NCI-H524 treated with DMSO at 0.1 percent for 48 hours (cell line): Measurements from ENCODE around the gene NAA30.

ENCODE experiments used
- DNase-seq: peaks from one replicate; lab custom pipeline; 2025; lab: John Stamatoyannopoulos, UW

The NAA30 gene

DNA sequence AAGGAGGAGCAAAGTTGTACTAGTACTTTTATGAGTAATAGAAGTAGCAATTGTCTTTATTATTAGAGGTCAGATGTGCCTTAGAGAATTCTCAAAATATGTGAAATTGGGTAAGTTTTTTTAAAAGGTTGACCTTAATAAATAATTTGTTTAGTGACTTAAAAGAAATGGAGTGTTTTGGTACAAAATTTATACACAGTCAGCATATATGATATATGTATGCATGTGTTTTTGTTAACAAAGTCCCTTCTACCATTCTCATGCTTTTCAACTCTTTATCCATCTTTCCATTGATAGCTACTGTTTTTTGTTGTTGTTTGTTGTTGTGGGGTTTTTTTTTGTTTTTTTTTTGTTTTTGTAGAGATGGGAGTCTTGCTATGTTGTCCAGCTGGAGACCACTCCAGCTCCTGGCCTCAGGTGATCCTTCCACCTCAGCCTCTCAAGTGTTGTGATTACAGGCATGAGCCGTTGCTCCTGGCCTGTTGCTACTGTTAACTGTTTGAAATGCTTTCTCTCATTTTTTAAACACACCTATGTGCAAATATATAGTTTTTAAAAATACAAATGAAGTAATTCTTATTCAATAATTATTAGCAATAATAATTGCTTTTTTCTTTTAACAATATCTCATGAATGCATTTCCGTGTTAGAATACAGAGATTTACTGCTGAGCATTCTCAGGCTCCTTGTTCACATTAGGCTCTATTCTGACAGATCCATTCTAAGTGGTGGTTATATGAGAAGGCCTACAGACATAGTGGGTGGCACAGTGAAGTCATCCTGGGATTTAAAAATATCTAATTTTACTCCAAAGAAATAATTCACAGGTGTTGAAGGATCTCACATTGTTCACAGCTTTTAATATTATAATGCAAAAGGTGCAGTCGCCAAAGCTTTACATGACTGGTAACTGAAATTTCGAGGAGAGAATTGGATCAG, 10.4 kb downstream of the NAA30 start:
- DNase-seq = no peak

DNA sequence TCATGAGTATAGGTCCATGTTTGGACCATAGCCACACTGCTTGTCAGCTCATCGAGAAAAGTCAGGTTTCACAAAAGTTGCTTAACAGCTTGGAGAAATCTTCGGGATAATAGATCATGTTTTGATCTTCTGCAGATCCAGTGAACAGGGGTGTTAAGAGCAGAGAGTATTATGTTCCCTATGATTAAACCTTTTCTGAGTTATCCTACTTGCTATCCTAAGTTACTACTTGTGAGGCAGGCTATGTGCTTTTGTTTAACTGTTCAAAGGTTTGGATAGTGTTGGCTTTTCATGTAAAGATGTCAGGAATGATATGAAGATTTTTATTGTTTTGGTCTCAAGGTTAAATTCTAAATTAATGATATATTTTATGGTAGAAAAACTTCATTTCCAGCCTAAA, 11.1 kb downstream of the NAA30 start:
- no peak for DNase-seq

DNA sequence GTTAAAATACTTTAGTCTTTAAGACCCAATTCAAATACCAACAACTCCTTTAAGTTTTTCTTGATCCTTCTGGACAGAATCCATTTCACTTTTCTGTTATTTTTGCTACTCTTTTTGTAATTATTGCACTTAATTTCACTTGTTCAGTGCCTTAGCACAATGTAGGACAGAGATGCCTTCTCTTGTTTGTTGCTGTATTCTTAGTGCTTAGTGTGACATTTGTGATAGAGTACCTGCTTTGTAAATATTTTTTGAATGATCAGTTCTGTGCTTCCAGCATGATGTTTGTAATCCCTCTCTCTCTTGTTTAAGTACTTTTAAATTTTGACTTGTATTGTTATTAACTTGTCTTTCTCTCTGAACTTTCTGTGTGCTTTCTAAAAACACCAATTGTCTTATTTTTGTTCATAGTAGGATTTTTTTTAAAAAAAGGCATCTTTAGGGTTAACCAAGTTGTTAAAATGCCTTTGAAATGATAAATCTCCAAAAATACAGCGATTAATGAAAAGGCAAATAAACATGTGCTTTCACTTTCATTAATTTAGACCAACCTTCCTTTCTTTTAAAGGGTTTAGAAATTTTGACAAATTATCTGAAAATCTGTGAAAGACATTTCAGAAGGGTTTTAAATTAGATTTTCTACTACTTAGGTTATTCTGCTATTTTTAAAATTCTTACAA, 11.9 kb downstream of the NAA30 start:
- DNase-seq = no peak

DNA sequence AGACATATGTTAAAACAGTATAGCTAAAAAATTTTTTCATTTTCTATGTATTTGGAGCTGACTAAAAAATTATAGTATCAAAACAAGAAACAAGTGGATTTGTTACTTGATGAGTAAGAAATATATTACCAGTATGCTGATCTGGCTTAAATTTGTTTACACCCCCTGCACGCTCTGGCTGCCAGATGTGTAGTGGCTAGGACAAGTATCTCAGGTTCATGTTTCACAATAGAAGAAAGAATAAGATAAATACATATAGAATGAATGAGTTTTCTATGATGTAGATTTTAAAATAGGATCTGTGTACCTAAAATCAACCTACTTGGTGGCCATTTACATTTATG, 13.1 kb downstream of the NAA30 start:
- DNase-seq = no peak

DNA sequence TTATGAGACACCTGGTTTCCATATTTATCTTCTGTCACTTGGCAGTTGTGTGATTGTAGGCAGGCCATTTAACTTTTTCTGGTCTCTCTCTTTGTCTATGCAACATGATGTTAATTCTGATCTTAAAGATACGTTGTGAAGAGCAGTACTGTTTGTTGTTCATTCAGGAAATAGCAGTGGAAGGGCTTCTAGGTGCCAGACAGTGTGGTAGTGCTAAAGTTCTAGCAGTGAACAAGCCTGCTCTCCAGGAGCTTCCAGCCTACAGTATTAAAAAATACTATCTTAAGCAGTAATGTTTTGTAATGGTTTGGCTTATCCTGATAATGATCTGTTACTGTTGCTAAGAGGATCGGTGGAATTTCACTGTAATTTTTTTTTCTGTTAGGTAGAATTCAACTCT, 15.2 kb downstream of the NAA30 start:
- no peak for DNase-seq

DNA sequence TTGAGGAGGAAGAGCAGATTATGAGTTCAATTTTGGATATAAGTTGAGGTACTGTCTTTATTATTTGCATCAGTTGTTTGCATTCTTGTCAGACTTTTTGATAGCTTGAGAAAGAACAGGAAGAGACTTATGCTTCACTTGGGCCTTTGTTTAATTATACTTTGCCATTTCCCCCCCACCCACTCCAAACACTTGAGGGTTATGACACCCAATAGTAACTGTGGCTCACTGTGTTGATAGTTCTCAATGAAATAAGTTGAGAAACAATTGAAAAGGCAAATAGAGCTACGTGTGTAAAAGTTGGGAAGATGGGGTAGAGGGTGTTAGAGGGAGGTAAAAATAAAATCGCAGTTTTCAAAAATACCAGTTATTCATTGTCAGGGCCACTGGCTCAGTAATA, 17.7 kb downstream of the NAA30 start:
- DNase-seq = no peak

DNA sequence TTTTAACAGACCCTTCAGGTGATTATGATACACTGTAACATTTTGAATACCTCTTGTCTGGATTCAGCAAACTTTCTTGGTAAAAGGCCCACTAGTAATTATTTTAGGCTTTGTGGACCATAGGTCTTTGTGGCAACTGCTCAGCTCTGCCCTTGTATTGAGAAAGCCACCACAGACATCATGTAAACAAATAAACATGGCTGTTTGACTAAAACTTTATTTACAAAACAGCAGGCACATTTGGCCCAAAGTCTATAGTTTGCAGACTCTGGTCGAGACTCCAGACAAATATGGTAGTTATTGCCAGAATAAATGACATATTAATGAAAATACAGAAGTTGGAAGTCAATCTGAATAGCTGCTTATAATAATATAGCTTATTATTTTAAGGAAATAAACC, 18.2 kb downstream of the NAA30 start:
- DNase-seq = no peak

DNA sequence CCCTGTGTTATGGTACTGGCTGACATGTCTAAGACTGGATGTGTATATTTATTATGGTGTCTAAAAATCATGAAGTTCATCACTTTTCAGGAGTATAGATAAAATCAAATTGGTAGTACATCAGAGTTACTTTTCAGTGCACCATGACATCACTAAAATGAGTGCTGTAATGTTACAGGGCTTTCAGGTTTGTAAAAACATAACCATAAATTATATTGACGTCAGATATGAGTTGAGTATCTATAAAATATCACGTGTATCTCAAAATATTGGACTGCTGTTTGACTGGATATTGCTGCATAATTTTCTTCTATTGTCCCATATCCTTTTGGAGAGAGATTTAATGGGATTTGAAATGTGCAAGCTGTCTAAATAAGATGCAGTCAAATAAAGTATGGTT, 22.0 kb downstream of the NAA30 start:
- DNase-seq = no peak

DNA sequence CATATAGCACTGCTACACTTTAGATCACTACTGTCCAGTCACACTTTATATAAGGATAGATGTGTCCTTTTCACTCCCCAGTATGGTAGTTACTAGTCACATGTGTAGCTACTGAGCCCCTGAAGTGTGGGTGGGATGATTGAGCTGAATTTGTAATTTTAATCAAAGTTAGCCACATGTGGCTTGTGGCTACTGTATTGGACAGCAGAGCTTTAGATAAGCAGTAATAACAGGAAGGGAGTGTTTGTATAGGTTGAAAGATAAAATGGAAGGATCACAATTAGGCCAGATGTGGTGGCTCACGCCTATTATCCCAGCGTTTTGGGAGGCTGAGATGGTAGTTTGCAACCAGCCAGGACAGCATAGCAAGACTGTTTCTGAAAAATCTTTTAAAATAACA, 23.5 kb downstream of the NAA30 start:
- DNase-seq = no peak

DNA sequence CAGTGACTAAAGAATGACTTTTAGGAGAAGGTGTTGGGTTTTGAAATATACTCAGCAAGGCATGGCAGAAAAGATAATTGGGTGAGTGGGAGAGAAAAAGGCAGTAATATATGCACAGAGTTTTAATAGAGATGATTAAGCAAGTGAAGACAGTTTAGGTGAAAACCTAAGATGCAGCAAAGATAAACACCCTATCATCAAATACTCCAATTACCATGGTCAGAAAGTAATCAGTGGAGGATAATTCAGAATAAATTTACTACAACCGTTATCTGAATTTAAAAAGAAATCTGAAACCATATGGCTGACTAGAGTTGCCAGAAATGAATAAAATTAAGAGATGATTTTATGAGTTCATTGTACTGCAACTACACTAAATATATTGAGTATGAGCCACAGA, 26.8 kb downstream of the NAA30 start:
- no peak for DNase-seq

DNA sequence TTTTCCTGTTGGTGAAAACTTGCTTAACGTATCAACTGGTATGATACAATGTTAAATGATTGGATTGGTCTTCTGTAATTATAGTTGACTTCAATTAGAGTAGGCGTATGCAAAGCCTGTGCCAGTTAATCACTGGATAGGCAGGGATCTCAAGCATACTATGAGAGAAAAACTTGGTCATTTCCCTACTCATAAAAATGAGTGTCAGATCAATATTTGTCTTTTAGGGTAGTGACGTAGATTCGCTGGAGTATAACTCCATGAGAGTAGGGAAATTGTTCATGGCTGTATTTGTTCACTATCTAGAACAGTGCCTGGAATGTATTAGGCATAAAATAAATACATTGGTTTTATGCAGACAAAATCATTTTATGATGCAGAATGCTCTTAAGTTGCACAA, 28.6 kb downstream of the NAA30 start:
- DNase-seq = no peak

DNA sequence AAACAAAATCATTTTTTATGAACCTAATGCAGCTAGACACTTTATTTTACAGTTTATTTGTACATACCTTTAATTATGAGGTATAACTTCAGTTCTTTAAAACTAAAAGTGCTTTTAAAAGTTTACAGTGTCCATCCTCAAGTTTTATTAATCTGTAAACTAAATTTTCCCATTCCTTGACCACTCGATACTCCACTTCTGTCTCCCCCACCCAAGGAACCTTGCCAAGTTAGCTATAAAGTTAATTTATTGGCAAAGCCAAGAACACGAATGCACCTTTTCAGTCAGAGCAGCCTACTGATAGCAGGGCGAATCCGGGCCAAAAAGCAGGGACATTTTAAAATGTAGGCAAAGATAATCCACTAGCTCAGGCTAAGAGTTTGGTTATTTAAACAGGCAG, 29.6 kb downstream of the NAA30 start:
- no peak for DNase-seq

DNA sequence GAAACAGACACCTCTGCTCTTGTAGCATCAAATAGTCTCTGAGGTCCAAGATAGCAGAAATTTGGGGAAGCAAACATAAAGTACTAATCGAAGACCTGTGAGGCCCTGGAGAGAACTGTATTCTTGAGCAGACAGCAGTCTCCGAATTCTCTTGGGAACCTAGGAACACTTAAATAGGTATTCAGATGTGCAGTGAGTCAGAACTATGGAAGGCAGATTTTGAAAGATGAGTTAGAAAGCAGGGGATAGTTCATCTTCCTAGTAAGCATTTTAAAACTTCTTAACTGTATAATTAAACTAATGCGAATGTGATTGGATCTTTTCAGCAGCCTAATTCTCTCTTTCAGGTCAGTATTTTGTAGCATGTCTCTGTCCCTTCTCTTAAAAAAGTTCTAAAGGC, 30.6 kb downstream of the NAA30 start:
- DNase-seq = no peak

DNA sequence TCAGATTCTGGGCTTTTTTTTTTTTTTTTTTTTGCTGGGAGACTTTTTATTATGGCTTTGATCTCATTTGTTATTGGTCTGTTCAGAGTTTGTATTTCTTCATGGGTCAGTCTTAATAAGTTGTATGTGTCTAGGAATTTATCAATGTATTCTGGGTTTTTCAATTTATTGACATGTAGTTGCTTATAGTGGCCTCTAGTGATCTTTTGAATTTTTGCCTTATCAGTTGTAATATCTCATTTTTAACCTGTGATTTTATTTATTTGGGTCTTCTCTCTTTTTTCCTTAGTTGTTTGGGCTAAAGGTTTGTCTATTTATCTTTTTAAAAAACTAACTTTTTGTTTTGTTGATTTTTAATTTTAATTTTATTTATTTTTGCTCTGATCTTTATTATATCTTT, 45.5 kb downstream of the NAA30 start:
- no peak for DNase-seq

DNA sequence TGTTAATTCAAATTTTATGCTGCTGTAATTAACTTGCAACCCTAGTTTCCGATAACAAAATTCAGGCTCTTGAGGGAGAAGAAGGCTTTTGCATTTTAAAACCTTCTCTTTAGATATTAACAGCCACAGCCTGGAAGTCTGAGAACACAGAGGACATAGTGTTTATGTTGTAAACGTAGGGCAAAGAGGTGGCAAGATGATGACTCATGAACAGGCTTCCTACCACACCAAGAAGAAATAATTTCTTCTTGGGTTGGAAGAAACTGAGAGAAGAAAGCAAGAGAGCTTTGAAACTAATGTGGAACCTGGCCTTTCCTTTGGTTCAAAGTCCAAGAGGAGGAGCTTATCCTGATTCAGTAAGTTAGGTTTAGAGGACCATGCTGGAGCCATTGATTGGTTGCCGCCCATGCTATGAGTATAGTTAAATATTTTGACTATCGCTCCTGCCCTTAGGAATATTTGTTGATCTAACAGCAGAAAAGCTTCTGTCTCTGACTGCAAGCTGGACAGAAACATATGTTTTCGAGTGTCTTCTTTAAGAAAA, 71.5 kb downstream of the NAA30 start:
- DNase-seq = no peak

DNA sequence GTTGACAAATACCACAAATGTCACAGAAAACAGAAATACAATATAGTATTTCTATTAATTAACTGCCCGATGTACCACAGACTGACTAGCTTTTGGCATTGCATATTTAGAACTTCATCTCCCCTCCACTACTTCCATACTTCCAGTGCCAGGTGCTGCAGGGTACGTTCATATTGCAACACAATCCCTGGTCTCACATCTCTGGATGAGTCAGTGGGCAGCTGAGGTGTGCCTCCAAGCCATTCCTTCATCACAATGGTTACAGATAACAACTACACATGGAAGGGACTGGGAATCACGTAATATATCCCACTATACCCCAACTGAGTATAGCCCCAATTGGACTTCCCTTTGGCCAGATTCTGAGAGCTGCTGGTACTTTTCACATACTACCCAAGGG, 72.2 kb downstream of the NAA30 start:
- no peak for DNase-seq

DNA sequence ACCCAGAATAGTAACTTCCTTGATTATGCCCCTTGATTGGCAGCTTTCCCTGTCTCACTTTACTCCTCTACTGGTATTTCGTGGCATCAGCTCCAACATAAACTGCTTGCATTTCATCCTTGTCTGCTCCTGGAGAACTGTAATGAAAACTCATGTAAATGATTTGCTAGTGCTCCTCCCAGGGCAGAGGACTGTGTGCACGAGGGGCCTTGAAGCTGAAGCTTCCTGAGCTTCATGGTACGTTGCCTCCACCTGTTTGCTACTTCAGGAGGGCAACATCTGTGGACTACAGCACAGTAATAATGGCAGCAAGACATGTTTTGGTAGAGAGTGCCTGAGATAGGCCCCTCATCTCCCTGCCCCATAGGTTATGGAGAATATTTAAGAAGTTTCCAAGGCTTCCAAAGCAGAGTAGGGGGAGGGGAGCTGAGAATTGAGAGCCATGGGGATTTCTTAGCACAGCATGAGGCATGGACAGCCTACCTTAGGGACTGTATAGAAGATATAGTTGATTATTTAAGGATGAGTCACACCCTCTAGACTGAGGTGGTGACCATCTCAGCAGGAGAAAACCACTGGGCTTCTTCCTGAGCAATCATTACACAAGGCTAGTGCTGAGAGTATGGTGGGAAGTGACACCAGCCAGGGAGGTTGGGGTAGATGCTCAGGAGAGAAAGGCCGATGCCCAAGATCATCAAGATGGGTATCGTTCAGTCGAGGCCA, 73.8 kb downstream of the NAA30 start:
- DNase-seq = no peak
